Measurements from ENCODE around the gene CEP20.
"Not testable (repeated sequence)": the region's sequence is repeated elsewhere in the genome, so short reads cannot be mapped to it uniquely, and the experiment has no call there.

The CEP20 gene

DNA sequence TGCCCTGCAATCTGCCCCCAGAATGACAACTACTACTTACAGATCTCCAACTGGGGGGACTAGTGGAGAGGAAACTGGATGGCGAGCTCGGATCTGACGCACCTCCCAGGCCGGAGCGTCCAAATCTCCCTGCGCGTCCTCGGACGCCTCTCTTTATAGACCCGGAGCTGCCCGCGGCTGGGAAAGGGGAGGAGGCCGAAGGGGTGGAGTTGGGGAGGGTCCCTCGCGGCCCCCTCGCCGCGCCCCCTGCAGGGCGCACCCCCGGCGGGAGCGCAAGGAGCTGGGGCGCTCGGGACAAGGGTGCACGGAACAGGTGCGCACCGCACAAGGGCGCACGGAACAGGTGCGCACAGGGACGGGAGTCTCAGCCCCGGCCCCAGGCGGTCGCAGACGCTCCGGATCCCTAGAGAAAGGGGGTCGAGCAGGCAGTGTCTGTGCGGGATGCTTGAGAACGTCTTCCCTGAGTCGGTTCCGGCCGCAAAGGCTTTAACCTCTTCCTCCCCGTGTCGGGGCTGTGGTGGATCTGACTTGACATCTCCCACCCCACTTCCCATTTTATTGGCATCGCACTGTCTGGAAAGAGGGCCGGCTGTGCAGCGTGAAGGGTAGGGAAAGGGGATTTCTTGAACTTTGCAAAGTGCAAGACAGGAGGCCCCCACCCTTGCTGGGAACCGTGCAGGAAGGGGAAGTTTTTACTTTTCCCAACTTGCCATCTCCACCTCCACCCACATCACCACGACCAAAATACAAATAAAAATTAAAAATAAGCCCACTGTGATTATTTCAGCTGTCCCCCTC, 31.3 kb downstream of the CEP20 start, which contains the start of gene MYH11:
MYH11 (minus strand) TSS at position 128 of the 798 bp plus-strand sequence. CDS start 18,776 bp downstream, outside the sequence.
- no peak for DNase-seq

DNA sequence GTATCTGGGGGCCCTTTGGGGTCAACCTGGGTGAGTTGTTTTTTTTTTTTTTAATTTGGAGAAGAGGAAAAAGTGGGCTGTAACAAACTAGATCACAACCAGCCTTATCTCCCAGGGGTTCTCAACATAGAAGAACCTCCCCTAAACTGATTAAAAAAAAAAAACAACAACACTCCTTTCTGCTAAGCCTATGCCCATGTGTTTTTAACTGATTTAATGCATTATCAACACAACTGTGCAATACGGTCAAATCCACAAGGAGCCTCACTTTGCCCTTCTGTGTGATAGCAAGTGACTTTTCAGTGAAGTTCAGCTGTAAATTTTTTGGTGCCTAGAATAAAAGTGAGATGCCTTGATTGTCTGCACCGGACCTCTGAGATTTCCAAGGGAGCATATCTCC, 32.2 kb downstream of the CEP20 start:
- DNase-seq = no peak

DNA sequence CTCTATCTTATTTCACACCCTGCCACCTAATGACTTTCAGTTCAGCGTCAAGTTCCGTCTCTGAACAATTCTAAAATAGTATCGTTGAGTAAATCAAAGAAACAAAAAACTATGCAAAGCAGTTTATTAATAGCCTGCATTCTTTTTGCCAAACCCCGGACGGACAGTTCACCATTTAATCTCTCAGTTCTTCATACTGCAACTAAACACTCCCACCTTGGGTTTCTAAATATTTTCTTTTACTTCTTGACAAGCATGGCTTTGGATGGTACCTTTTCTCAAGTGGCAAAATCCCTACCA, 32.7 kb downstream of the CEP20 start:
- DNase-seq = no peak

DNA sequence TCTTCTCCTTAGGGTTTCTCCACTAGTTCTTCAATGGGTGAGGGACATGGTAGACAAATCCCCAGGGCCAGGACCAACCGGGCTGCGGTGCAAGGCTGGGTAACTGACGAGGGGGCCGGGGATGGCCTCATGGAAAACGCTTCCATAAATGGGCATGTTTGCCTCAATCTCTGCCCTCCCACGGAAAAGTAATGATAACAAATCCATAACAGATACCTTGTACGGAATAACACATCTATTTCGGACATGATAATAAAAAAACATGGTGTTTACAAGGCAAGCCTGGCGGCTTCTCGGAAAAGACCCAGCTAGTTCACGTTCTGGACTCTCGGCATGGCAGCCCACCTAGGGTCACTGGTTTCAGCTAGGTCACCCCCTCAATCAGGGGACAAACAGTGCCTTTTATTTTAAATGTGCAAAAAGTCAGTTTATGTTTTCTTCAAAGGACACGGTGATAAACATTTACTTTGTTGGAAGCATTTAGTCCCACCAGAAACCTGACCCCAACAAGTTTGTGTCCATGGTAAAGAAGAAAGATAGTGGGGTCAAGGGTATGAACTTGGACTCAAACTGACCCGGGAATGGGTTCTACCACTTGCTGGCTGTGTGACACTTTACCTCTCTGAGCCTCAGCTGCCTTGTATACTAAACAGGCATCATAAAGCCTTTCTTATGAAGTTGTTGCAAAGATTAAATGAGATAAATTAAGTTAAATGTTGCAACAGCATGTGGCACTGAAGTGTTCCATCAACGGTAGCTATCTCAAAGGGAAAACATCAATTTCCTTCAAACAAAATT, 33.3 kb downstream of the CEP20 start:
- DNase-seq = no peak

DNA sequence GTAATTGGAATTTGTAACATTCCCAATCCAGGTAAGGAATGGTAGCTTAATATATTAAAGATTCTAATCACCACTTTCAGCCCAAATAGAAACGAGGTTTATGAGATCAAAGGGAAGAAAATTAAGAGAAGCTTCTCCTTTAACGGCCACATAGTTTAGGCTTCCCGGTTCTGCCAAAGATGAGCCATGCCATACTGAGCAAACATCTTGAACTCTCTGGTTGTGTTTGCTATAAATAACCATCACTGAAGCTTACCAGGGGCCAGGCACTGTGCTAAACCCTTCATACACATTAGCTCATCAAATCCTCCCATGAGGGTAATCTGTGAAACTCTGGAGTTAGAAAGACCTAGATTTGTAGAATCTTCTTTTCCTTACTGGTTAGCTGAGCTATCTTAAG, 34.3 kb downstream of the CEP20 start:
- no peak for DNase-seq

DNA sequence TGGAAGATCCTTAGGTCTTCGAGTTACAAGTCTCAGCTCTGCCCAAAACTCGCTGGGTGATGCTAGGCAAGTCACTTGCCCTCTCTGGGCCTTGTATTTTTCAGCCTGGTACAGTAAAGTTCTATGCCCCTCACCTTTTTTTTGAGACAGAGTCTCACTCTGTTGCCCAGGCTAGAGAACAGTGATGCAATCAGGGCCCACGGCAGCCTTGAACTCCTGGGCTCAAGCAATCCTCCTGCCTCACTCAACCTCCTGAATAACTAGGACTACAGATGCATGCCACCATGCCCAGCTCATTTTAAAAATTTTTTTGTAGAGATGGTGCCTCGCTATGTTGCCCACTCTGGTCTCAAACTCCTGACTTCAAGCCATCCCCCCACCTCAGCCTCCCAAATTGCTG, 35.4 kb downstream of the CEP20 start:
- DNase-seq = no peak

DNA sequence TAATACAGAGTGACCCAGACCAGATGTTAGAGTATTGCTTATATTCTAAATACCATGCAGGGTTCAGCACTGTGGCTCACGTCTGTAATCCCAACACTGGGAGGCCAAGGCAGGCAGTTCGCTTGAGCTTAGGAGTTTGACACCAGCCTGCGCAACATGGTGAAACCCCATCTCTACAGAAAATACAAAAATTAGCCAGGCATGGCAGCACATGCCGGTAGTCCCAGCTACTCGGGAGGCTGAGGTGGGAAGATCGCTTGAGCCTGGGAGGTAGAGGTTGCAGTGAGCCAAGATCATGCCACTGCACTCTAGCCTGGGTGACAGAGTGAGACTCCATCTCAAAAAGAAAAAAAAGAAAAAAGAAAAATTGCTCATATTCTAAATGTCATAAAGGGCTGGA, 37.8 kb downstream of the CEP20 start:
- not testable (repeated sequence) for DNase-seq

DNA sequence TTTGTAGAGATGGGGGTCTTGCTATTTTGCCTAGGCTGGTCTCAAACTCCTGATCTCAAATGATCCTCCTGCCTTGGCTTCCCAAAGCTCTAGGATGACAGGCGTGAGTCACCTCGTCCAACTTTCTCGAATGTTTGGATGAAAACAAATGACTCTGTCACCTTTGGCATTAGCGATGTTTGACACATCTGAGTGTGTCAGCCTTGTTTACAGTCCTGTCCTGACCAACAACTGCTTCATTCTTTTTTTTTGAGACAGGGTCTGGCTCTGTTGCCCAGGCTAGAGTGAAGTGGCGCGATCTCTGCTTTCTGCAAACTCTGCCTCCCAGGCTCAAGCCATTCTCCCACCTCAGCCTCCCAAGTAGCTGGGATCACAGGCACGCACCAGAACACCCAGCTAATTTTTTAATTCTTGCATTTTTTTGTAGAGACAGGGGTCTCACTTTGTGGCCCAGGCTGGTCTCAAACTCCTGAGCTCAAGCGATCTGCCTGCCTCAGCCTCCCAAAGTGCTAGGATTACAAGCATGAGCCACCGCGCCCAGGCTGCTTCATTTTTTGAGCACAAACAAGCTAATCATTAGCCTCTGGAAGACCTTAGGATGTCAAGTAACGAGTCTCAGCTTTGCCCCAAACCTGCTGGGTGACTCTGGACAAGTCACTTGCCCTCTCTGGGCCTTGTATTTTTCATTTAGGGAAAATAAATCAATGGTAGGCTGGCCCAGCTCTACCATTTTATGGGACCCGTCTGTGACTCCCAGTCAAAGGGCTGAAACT, 39.0 kb downstream of the CEP20 start:
- DNase-seq = no peak

DNA sequence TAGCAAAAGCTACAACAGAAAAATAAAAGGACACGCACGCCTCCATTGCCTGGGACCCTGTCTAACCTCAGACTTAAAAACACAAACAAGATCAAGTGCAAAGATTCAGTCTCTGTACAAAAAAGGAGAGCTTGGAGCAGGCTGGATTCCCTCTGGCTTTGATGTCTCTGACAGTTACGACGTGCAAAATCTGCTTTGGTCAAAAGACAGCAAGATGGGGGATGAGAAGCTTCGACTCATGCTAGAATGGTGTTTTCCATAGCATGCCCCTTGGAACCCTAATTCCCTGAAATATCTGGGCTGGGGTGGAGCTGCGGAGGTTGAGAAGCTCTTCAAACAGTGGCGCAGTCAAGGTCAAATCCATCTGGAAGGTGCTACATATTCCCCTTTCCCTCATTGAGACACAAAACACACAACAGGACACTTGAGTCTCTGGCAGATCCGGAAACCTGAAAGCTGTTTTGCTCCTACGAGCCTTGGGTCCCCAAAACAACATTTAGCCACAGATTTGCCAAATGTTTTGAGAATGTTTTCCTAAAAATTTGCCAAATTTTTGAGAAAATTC, 40.7 kb downstream of the CEP20 start:
- no peak for DNase-seq

DNA sequence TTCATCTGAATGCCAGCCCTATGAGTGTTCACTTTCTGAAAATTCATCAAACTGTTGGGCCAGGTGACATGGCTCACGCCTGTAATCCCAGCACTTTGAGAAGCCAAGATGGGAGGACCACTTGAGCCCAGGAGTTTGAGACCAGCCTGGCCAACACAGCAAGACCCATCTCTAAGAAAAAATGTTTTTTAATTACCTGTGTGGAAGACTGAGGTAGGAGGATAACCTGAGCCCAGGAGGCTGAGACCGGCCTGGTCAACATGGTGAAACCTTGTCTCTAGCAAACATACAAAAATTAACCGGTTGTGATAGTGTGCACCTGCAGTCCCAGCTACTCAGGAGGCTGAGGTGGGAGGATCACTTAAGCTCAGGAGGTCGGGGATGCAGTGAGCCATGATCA, 41.9 kb downstream of the CEP20 start:
- DNase-seq = no peak

DNA sequence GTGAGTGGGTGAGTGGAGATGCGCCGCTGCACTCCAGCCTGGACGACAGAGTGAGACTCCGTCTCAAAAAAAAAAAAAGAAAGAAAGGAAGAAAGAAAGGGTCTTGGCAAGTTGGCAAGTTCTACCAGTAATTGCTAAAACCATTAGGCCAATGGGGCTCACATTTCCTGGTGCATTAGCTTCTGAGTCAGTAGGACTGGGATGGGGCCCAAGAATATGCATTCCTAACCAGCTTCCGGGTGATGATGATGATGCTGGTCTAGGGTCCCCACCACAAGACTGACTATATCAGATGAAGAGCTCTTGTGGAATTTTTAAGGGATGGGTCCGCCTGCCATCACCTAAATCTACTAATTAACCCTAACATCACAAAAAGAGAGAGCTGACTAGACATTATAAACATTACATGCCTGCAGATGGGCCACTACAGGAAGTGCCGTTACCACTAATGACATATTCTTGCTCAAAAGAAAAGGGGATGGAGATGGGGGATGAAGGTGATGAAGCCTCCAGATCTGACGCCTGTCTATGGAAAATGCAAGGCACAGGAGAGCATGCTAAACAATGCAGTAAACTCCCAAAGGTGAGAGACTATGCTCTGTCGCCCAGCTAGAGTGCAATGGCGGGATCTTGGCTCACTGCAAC, 44.6 kb downstream of the CEP20 start:
- DNase-seq = no peak

DNA sequence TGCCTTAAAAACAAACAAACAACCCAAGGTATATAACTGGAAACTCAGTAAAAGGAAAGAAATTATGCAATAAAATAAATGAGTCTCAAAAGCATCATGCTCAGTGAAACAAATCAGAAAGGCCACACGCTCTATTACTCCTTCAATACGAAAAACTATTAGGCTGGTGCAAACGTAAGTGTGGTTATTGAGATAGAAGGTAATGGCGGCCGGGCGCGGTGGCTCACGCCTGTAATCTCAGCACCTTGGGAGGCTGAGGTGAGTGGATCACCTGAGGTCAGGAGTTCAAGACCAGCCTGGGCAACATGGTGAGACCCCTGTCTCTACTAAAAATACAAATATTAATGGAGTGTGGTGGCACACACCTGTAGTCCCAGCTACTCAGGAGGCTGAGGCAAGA, 49.2 kb downstream of the CEP20 start:
- not testable (repeated sequence) for DNase-seq

DNA sequence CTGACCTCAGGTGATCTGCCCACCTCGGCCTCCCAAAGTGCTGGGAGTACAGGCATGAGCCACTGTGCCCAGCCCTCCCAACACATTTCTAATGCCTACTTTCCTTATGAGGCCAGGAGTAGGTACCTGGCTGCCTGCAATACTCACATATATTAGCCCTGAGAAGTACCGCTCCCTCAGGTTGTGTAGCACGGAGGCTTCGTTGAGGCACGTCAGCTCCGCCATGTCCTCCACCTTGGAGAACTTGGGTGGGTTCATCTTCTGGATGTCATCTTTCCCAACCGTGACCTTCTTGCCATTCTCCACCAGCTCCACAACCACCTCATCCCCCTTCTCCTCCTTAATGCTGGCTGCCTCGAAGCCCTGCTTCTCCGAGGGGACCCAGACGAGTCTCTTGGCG, 50.6 kb downstream of the CEP20 start:
- no peak for DNase-seq

DNA sequence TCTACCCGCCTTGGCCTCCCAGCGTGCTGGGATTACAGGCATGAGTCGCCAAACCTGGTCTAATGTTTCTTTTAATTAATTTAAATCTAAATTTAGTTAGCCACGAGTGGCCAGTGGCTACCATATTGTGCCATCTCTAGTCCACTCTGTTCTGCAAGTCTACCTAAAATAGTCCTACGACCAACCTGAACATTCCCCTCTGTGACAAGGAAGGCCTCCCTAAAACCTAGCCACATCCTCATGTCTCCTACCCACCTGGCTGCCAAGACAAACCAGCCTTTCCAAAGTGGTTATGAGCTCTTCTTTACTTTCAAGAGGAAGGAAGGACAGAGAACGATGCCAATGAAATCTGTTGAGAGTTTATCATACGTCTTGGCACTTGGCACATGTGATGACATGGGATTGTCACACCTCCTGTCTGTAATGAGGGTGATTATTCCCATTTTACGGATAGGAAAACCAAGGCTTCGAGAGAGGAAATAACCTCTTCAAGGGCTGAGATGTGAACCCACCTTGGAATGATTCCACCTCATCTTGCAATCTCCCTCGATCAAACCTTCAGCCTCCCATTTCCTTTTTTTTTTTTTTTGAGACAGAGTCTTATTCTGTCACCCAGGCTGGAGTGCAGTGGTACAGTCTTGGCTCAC, 51.3 kb downstream of the CEP20 start:
- DNase-seq = no peak

DNA sequence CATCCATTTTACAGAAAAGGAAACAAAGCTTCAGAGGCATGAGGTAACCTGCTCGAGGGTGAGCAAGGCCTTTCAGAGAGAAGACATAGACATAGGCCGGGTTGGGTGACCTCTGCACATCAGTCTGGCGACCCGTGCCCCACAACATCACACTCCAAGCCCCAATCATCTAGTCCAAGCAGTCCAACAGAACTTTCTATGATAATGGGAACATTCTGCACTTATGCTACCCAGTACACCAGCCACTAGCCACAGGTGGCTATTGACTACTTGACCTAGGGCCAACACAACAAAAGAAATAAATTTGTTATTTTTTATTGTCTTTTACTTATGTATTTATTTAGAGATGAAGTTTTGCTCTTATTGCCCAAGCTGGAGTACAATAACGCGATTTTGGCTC, 52.3 kb downstream of the CEP20 start:
- no peak for DNase-seq

DNA sequence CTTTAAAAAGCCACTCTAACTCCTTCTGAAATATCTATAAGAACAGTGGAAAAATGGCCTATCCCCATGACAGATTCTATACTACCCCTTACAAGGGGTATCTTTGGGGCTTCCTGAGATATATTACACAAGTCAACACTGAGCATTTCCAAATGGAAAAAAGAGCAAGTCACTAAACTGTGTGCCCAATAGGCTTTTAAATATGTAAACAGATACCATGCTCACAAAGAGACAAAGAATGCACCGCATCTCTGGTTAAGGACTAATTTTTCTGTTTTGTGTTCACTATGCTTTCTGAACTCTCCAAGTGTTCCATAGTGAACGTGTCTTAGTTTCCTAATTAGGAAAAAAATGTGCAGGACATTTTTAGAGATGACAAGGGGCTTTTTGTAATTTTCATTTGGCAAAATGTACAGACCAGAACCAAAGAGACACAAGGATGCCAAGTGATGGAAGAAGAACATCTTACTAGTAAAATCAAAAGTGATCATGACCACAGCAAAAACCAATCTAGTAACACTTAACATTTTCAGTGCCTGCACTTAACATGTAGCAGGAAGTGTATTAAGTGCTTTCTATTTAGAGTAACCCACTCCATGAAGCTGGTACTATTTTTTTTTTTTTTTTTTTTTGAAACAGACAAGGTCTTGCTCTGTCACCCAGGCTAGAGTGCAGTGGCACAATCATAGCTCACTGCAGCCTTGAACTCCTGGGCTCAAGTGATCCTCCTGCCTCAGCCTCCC, 53.1 kb downstream of the CEP20 start:
- no peak for DNase-seq

DNA sequence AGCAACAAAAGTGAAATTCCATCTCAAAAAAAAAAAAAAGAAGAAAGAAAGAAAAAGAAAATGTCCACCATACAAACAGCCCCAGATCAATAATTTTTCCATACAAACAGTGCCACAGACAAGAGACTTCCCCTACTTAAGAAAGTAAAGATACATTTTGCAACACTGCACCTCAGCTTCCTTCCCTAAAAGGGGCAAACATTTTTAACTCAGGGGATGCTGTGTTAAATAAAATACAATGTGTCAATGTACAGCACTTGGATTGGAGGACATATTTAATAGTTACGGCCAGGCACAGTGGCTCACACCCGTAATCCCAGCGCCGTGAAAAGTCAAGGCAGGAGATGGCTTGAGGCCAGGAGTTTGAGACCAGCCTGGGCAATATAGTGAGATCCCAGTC, 53.9 kb downstream of the CEP20 start:
- DNase-seq = no peak

DNA sequence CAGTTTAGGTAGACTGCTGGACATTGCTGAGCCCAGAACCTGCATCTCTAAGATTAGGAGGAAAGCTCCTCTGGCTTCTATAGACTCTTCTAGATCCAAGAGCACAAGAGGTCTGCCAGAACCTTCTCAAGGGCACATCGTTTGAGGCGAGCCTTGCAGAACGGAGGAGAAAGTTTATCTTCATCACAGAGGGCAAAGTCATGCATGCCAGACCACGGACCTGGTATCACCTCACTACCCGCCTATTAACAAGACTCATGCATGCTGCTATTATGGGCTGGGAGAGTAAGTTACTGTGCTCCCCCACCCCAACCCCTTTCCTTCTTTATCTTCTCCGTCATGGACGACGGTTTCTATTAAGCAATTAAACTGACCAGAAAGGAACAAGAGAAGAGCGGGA, 54.9 kb downstream of the CEP20 start:
- no peak for DNase-seq

DNA sequence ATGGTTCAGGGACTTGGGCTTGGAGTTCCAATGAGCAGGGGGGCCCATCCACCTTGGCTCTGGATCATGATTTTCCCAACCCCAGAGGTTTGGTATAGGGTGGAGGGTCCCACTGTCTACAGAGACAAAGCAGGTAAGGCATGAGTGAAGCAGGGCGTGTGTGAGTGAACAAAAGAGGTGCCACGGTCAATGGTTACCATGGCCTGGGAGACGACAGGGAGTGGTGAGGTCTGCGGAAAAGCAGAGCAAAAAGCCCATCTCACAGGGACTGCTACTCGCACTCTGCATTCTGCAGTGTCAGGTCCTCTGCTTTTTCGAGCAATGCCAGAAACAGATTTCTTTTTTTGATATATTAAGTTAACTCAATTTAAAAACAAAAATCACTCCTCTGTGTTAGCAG, 56.2 kb downstream of the CEP20 start:
- DNase-seq = no peak

DNA sequence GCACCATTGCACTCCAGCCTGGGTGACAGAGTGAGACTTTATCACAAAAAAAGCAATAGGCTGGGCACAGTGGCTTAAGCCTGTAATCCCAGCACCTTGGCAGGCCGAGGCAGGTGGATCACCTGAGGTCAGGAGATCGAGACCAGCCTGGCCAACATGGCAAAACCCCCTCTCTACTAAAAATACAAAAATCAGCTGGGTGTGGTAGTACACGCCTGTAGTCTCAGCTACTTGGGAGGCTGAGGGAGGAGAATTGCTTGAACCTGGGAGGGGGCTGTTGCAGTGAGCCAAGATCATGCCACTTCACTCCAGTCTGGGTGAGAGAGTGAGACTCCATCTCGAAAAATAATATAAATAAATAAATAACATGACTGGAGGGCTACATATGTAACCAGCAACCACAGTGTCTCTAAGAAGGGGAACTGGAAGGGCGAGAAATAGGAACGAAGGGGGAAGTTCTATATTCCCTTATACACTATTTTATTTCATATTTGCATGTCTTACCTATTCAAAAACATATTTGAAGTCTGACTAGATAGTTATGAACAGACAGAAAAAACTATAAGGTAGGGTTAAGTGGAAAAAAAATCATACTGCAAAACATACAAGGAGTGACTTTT, 57.5 kb downstream of the CEP20 start:
- DNase-seq = no peak

DNA sequence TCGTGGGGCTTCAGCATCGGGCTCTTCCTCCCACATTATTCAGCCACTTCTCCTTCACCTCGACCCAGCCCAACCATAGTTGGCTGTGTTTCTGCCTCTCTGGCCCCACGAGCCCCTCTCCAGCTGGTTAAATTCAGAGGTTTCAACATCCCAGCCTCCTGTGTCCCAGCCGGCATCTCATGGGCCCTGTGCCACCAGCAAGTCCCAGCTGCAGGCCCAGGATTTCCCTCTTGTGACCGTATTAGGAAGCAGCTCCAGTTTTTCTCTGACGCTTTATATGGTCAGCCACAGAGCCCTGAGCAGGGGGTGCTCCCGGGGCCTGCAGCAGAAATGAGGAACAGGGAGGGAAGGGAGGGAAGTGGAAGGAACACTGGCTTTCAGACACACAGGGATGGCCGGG, 58.9 kb downstream of the CEP20 start:
- DNase-seq = no peak
